NT2/D1 (cell line): ENCODE measurements around the gene DNAAF5.

Source experiments
- YY1 ChIP-seq: IDR thresholded peaks from 2 replicates; pipeline ENCODE4 v1.6.1; 2011; ENCODE audit not compliant: insufficient read length, insufficient read depth
- ZNF274 ChIP-seq: IDR thresholded peaks from 2 replicates; pipeline ENCODE4 v1.6.1; 2011; ENCODE audit warnings: mild to moderate bottlenecking, low read depth, low read length

DNA sequence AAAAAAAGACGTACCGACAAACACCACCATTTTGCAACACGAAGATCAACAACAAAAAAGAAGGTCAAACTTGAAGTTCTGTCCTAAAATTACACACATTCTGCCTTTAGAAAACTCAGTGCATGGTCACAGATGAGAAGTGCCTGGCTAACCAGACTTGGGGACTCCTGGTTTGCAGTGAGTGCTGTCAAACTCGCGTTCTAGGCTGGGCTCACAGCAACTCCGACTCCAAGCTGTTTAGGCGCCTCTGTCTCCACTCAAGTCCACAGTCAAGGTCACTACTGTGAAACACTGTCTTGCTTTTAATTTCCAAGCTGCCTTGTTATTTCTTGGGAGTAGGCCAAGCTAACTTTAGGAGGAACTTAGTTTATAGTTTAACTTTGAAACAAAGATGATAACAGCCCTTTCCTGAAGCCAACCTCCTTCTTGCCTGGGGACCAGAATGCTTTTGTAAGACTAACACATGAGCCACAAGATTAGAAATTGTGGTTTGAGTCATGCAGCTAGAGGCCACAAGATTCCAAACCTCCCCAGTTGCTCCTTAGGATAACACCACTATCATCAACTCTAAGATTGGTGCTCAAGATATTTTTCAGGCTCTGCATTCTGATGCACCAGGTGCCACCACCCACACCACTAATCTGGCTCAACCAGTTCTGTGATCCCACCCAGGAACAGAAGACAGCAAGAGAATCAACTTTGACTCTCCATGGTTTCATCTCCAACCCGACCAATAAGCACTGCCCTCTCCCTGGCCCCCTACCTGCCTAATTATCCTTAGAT lies 1.1 kb upstream of the DNAAF5 start:
- no peak for TF ChIP-seq YY1
- TF ChIP-seq ZNF274, result no peak
